Measurements from ENCODE around the gene CDC123.
"Not testable (repeated sequence)": the region's sequence is repeated elsewhere in the genome, so short reads cannot be mapped to it uniquely, and the experiment has no call there.

CDC123 gene

GRCh38 chr10:12171512-12171911, 24.5 kb upstream of the CDC123 start:
- H3K27ac ChIP-seq (ENCODE audit: low read depth, low read length); H3K9ac ChIP-seq (ENCODE audit: low read length); H3K4me1 ChIP-seq (ENCODE audit: insufficient read depth, low read length); H3K27me3 ChIP-seq (ENCODE audit: control insufficient read depth in 1 of 2, insufficient read depth in 2 of 2, low read length in 2 of 2); H3K9me3 ChIP-seq (ENCODE audit: low read length); H3K4me3 ChIP-seq (ENCODE audit: low read depth in 1 of 2, low read length in 2 of 2): not testable (repeated sequence)
- H3K36me3 ChIP-seq (ENCODE audit: insufficient read depth, low read length): peaks cover 60% of the 10 kb centered on the region

- no peaks in the 10 kb centered on the region for H3K9me3 ChIP-seq (ENCODE audit: low read length)
- no peaks in the 10 kb centered on the region for H3K4me1 ChIP-seq (ENCODE audit: insufficient read depth, low read length)
- no peak overlapping the region for H3K27ac ChIP-seq (ENCODE audit: low read depth, low read length)
- no peak overlapping the region for H3K9ac ChIP-seq (ENCODE audit: low read length)
- H3K27me3 ChIP-seq (ENCODE audit: control insufficient read depth in 1 of 2, insufficient read depth in 2 of 2, low read length in 2 of 2): no peaks in the 10 kb centered on the region
- no peak overlapping the region for H3K4me3 ChIP-seq (ENCODE audit: low read depth in 1 of 2, low read length in 2 of 2)
- H3K36me3 ChIP-seq (ENCODE audit: insufficient read depth, low read length): peaks cover 39% of the 10 kb centered on the region
Measured at GRCh38 chr10:12177642-12178041, 18.3 kb upstream of the CDC123 start.

- no peaks in the 10 kb centered on the region for H3K9me3 ChIP-seq (ENCODE audit: low read length)
- no peak overlapping the region for H3K27ac ChIP-seq (ENCODE audit: low read depth, low read length)
- H3K4me3 ChIP-seq (ENCODE audit: low read depth in 1 of 2, low read length in 2 of 2): no peak overlapping the region
Measured at GRCh38 chr10:12179606-12180170, 16.3 kb upstream of the CDC123 start.

DNA sequence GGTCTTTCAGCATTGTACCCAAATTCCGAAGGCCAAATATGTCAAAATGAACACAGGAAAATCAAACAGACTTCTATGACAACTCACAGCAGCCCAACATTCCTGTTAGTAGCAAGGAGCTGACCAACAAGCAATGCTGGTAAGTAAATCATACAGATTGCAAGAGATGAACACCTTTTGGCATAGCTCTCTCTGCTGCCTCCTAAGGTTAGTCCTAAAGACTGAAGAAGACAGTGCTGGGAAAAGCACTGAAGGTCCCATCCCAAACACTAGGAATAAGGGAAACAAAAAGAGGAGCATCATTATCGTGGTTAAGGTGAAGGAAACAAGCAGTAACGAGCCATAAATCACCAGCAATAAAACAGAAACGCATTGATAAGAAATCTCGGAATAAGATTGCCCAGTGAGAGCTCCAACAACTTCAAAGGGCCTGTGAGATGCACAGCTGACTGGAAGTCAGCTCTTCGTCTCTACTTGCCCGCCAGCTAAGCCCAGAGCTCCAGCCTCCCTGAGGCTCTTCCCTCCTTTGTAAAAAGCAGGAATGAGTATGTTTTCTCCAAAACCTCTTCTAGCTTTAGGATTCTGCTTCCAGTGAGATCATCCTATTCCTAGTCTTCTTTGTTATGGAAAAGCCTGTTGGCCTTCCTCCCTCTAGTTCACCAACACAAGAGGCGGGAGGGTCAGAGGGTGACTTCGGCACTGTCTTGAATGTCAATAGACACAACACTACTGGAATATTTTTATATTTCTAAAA, 15.6 kb upstream of the CDC123 start:
- no peaks in the 10 kb centered on the region for H3K9me3 ChIP-seq (ENCODE audit: low read length)
- H3K36me3 ChIP-seq (ENCODE audit: insufficient read depth, low read length): peaks cover 34% of the 10 kb centered on the region
- no peak overlapping the region for H3K27ac ChIP-seq (ENCODE audit: low read depth, low read length)
- H3K9ac ChIP-seq (ENCODE audit: low read length): no peak overlapping the region
- no peaks in the 10 kb centered on the region for H3K27me3 ChIP-seq (ENCODE audit: control insufficient read depth in 1 of 2, insufficient read depth in 2 of 2, low read length in 2 of 2)
- no peaks in the 10 kb centered on the region for H3K4me1 ChIP-seq (ENCODE audit: insufficient read depth, low read length)
- no peak overlapping the region for H3K4me3 ChIP-seq (ENCODE audit: low read depth in 1 of 2, low read length in 2 of 2)

More at GRCh38 chr10:12179606-12180170, 16.3 kb upstream of the CDC123 start:
- Histone ChIP-seq H3K9ac (ENCODE audit: low read length) (no peak overlapping the region), H3K27me3 (ENCODE audit: control insufficient read depth in 1 of 2, insufficient read depth in 2 of 2, low read length in 2 of 2) (no peaks in the 10 kb centered on the region), H3K4me1 (ENCODE audit: insufficient read depth, low read length) (no peaks in the 10 kb centered on the region), H3K36me3 (ENCODE audit: insufficient read depth, low read length) (peaks cover 28% of the 10 kb centered on the region)

DNA sequence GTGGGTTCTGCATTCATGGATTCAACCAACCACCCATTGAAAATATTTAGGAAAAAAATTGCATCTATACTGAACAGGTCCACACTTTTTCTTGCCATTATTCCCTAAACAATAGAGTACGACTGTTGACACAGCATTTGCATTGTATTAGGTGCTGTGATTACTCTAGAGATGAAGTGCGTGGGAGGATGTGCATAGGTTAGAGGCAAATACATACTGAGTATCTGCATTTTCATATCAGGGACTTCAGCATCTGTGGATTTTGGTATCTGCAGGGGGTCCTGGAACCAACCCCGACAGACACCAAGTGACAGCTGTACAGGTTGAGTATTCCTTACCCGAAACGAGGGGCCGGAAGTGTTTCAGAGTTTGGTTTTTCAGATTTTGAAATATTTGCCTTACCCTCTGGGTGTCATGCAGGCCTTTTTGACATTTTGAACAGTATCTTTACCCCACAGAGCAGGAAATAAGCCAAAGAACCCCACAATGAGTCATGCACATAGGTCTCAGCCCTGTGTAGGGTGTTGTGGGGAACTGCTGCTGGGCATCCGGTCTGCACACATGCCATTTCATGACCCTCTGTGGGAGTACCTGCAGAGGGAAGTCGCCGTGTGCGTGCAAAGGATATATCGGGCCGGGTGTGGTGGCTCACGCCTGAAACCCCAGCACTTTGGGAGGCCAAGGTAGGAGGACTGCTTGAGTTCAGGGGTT, 14.8 kb upstream of the CDC123 start:
- H3K27me3 ChIP-seq (ENCODE audit: control insufficient read depth in 1 of 2, insufficient read depth in 2 of 2, low read length in 2 of 2): no peaks in the 10 kb centered on the region
- H3K27ac ChIP-seq (ENCODE audit: low read depth, low read length): no peak overlapping the region
- H3K9me3 ChIP-seq (ENCODE audit: low read length): no peaks in the 10 kb centered on the region
- peaks cover 39% of the 10 kb centered on the region for H3K36me3 ChIP-seq (ENCODE audit: insufficient read depth, low read length)
- H3K4me1 ChIP-seq (ENCODE audit: insufficient read depth, low read length): no peaks in the 10 kb centered on the region
- H3K9ac ChIP-seq (ENCODE audit: low read length): no peak overlapping the region
- H3K4me3 ChIP-seq (ENCODE audit: low read depth in 1 of 2, low read length in 2 of 2): no peak overlapping the region

GRCh38 chr10:12184165-12184564, 11.8 kb upstream of the CDC123 start:
- no peaks in the 10 kb centered on the region for H3K27me3 ChIP-seq (ENCODE audit: control insufficient read depth in 1 of 2, insufficient read depth in 2 of 2, low read length in 2 of 2)
- no peak overlapping the region for H3K9ac ChIP-seq (ENCODE audit: low read length)
- H3K4me1 ChIP-seq (ENCODE audit: insufficient read depth, low read length): no peaks in the 10 kb centered on the region
- no peak overlapping the region for H3K4me3 ChIP-seq (ENCODE audit: low read depth in 1 of 2, low read length in 2 of 2)
- no peaks in the 10 kb centered on the region for H3K9me3 ChIP-seq (ENCODE audit: low read length)
- H3K27ac ChIP-seq (ENCODE audit: low read depth, low read length): no peak overlapping the region
- peaks cover 21% of the 10 kb centered on the region for H3K36me3 ChIP-seq (ENCODE audit: insufficient read depth, low read length)

GRCh38 chr10:12186323-12186722, 9.7 kb upstream of the CDC123 start:
- Histone ChIP-seq H3K9me3 (ENCODE audit: low read length) (no peaks in the 10 kb centered on the region), H3K27ac (ENCODE audit: low read depth, low read length) (no peak overlapping the region), H3K4me1 (ENCODE audit: insufficient read depth, low read length) (no peaks in the 10 kb centered on the region), H3K27me3 (ENCODE audit: control insufficient read depth in 1 of 2, insufficient read depth in 2 of 2, low read length in 2 of 2) (no peaks in the 10 kb centered on the region), H3K9ac (ENCODE audit: low read length) (no peak overlapping the region), H3K4me3 (ENCODE audit: low read depth in 1 of 2, low read length in 2 of 2) (no peak overlapping the region), H3K36me3 (ENCODE audit: insufficient read depth, low read length) (peaks cover 18% of the 10 kb centered on the region)

- Histone ChIP-seq H3K27ac (ENCODE audit: low read depth, low read length) (no peak overlapping the region), H3K9me3 (ENCODE audit: low read length) (no peaks in the 10 kb centered on the region), H3K4me3 (ENCODE audit: low read depth in 1 of 2, low read length in 2 of 2) (no peak overlapping the region), H3K36me3 (ENCODE audit: insufficient read depth, low read length) (peaks cover 18% of the 10 kb centered on the region), H3K4me1 (ENCODE audit: insufficient read depth, low read length) (no peaks in the 10 kb centered on the region), H3K27me3 (ENCODE audit: control insufficient read depth in 1 of 2, insufficient read depth in 2 of 2, low read length in 2 of 2) (no peaks in the 10 kb centered on the region), H3K9ac (ENCODE audit: low read length) (no peak overlapping the region)
Measured at GRCh38 chr10:12187321-12187905, 8.6 kb upstream of the CDC123 start.

DNA sequence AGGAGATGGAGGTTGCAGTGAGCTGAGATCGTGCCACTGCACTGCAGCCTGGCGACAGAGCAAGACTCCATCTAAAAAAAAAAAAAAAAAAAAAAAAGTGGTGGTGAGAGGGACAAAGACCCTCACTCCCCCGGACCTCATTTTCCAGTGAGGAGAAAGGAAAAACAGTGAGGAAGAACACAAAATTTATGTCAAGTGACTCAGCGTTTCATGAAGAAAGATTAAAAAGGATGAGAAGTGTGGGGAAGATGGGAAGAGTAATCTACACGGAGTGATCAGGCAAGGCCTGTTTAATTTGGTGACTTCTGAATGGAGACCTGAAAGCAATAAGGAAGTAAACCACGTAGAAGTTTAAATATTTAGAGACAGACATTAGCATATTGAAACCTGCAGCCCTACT, 7.3 kb upstream of the CDC123 start:
- H3K27me3 ChIP-seq (ENCODE audit: control insufficient read depth in 1 of 2, insufficient read depth in 2 of 2, low read length in 2 of 2): no peaks in the 10 kb centered on the region
- no peaks in the 10 kb centered on the region for H3K9me3 ChIP-seq (ENCODE audit: low read length)
- peaks cover 15% of the 10 kb centered on the region for H3K36me3 ChIP-seq (ENCODE audit: insufficient read depth, low read length)
- no peaks in the 10 kb centered on the region for H3K4me1 ChIP-seq (ENCODE audit: insufficient read depth, low read length)
- no peak overlapping the region for H3K27ac ChIP-seq (ENCODE audit: low read depth, low read length)
- no peak overlapping the region for H3K9ac ChIP-seq (ENCODE audit: low read length)
- H3K4me3 ChIP-seq (ENCODE audit: low read depth in 1 of 2, low read length in 2 of 2): no peak overlapping the region

- H3K9me3 ChIP-seq (ENCODE audit: low read length): no peaks in the 10 kb centered on the region
- no peak overlapping the region for H3K27ac ChIP-seq (ENCODE audit: low read depth, low read length)
- no peaks in the 10 kb centered on the region for H3K27me3 ChIP-seq (ENCODE audit: control insufficient read depth in 1 of 2, insufficient read depth in 2 of 2, low read length in 2 of 2)
- H3K9ac ChIP-seq (ENCODE audit: low read length): no peak overlapping the region
- H3K36me3 ChIP-seq (ENCODE audit: insufficient read depth, low read length): peaks cover 15% of the 10 kb centered on the region
- H3K4me3 ChIP-seq (ENCODE audit: low read depth in 1 of 2, low read length in 2 of 2): no peak overlapping the region
- H3K4me1 ChIP-seq (ENCODE audit: insufficient read depth, low read length): peaks cover 5% of the 10 kb centered on the region
Measured at GRCh38 chr10:12189426-12189825, 6.6 kb upstream of the CDC123 start.

- H3K27me3 ChIP-seq (ENCODE audit: control insufficient read depth in 1 of 2, insufficient read depth in 2 of 2, low read length in 2 of 2): no peaks in the 10 kb centered on the region
- no peak overlapping the region for H3K4me3 ChIP-seq (ENCODE audit: low read depth in 1 of 2, low read length in 2 of 2)
- H3K4me1 ChIP-seq (ENCODE audit: insufficient read depth, low read length): peaks cover 9% of the 10 kb centered on the region
- no peaks in the 10 kb centered on the region for H3K9me3 ChIP-seq (ENCODE audit: low read length)
- H3K9ac ChIP-seq (ENCODE audit: low read length): no peak overlapping the region
- no peaks in the 10 kb centered on the region for H3K36me3 ChIP-seq (ENCODE audit: insufficient read depth, low read length)
- no peak overlapping the region for H3K27ac ChIP-seq (ENCODE audit: low read depth, low read length)
Measured at GRCh38 chr10:12191715-12192114, 4.3 kb upstream of the CDC123 start.
